ENCODE results near the gene CDKN3.
"Not testable (repeated sequence)": the region's sequence is repeated elsewhere in the genome, so short reads cannot be mapped to it uniquely, and the experiment has no call there.

The CDKN3 gene

DNA sequence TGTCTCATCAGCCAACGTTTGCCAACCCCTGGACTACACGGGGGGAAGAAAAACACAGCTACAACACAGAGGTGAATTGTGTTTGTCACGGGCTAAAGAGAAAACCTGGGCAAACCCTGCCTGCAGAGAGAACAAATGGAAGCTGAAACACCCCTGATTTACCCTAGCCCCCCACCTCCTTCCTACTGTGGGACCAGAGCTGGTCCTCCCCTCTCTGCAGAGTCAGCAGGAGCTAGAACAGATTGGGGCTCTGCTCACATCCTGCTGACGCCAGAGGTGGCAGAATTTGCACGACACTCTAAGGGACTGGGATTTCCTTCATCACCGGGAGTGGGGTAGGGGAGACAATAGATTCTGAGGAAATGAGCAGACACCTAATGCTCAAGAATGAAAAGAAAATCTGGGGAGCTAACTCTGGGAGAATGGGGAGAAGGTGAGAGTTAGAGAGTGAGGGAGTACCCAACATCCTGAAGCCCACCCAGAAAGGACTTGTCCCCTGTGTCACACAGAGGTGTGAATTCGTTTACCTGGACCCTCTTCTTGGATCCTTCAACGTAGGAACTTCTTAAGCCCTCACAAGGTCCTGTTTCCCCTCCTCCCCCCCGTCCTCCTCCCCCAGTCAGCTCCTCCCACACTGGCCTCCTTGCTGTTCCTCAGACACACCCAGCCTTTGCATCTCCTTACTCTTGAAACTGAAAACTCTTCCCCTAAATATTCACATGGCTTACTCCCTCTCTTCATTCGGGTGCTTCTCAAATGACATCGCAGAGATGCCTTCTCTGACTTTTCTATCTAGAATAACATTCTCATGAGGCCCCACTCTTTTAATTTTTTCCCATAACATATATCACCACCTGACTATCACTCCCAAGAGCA, 26.2 kb upstream of the CDKN3 start:
- no peak for DNase-seq

DNA sequence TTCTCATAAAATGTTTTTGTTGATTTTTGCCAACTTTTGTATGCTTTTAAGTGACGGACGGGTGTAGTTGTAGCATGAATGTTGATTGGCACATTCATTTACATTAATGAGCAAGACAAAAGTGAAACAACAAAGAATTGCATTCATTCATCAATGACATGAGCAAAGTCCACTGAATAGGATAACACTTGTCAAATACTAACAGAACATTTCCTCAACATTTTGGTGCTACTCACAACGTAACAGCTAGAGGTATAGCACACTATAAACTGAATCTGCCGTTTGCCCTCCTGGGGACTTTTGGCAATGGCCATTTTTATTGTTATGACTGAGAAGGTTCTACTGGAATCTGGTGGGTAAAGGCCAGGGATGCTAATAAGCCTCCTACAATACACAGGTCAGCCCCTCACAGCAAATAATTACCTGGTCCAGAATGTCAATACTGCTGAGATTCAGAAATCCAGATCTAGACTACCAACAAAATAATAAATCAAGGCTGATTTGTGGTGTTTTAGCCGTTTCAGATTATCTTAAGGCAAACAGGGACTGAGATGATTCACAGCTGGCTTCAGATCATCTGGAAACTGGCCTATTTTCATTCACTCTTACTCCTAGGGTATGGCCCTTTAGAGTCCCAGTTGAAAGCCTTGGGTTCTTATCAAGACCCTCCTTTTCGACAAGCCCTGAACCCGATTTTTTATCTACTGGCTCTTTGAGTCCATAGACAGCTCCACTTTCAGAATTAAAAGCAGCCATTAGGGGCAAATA, 22.5 kb upstream of the CDKN3 start:
- no peak for DNase-seq

DNA sequence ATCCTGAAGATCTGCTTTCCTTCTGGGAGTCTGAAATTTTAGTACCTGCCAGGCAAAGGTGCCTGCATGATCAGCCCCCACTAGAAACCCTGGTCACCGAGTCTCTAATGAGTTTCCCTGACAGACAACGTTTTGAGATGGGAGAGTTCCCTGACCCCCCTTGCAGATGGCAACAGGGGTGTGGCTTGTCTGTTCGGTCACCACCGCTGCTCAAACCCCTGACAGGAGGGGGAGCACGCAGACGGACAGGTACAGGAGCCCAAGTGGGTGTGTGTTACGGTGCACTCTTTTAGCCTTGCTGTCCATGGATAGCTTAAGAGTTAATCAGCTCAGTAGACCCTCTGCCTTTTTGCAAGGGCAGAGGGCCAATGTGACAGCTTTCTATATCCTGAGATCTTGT, 19.3 kb upstream of the CDKN3 start:
- no peak for DNase-seq

DNA sequence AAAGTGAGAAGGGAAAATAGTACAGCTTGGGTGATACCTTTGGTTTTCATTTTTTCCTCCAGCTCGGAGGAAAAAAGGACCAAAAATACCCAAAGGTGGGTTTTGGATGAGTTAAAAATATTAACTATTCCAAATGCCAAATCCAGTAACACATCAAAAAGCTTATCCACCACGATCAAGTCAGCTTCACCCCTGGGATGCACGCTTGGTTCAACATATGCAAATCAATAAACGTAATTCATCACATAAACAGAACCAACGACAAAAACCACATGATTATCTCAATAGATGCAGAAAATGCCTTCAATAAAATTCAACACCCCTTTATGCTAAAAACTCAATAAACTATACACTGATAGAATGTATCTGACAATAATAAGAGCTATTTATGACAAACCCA, 17.9 kb upstream of the CDKN3 start:
- DNase-seq = not testable (repeated sequence)

DNA sequence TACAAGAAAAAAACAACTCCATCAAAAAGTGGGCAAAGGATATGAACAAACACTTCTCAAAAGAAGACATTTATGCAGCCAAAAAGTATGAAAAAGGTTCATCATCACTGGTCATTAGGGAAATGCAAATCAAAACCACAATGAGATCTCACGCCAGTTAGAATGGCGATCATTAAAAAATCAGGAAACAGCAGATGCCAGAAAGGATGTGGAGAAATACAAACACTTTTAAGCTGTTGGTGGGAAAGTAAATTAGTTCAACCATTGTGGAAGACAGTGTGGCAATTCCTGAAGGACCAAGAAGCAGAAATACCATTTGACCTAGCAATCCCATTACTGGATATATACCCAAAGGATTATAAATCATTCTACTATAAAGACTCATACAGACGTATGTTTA, 16.2 kb upstream of the CDKN3 start:
- not testable (repeated sequence) for DNase-seq

DNA sequence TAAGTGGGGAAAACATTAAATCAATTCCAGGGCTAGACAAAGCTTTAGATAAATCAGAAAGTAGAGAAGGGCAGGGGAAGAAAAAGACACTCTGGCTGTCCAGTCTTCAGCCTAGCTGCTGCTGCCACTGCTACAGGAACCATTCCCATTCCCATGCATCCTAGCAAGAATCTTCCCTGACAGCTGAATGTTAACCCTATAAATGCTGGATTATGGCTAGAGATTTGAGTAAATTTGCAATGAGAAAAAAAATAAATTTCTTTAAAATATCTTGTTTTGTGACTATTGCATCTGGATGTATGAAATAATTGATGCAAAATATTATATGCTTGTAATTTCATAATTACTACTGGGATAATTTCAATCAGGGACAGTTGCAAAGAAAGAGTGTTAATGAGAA, 15.0 kb upstream of the CDKN3 start:
- DNase-seq = no peak

DNA sequence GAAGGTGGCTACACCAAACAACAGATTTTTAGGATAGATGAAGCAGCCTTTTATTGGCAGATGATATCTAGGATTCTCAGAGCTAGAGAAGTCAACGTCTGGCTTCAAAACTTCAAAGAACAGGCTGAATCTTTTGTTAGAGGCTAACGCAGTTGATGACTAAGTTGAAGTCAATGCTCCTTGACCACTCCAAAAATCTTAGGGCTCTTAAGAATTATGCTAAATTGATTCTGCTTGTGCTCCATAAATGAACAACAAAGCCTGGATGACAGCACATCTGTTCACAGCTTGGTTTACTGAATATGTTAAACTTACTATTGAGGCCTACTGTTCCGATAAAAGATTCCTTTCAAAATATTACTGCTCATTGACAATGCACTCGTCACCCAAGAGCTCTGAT, 13.0 kb upstream of the CDKN3 start:
- no peak for DNase-seq

DNA sequence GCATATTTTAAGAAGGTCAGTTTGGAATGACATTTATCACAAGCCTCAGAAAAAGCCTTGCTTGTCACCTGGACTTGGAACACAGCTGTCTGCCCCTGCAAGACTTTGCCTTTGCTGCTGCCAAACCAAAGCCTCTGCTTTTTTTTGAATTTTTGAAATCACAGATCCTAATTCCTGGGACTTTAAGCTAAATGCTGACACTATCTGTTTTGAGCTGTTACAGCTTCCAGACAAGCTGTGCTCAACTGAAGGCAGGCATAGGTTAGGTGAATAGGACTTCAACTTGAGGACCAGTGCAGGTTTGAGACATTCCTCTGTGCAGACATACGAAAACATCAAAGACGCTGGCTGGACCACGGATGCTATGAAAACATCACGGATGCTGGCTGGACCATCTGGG, 11.3 kb upstream of the CDKN3 start:
- DNase-seq = no peak

DNA sequence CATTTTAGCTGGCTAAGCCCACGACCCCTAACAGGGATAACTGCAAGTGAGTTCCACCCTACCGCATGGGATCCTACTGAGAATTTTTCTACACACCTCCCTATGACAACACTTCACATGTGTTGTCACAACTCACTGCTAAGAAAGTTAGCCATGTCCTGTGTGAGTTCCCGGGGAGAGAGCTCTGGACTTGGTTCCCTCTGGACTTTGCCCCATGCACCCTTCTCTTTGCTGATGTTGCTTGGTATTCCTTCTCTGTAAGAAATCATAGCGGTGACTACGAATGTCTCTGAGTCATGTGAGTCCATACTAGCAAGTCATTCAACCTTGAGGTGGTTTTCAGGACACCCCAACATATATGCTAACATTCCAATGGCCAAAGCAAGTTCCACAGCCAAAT, 9.5 kb upstream of the CDKN3 start:
- DNase-seq = no peak

DNA sequence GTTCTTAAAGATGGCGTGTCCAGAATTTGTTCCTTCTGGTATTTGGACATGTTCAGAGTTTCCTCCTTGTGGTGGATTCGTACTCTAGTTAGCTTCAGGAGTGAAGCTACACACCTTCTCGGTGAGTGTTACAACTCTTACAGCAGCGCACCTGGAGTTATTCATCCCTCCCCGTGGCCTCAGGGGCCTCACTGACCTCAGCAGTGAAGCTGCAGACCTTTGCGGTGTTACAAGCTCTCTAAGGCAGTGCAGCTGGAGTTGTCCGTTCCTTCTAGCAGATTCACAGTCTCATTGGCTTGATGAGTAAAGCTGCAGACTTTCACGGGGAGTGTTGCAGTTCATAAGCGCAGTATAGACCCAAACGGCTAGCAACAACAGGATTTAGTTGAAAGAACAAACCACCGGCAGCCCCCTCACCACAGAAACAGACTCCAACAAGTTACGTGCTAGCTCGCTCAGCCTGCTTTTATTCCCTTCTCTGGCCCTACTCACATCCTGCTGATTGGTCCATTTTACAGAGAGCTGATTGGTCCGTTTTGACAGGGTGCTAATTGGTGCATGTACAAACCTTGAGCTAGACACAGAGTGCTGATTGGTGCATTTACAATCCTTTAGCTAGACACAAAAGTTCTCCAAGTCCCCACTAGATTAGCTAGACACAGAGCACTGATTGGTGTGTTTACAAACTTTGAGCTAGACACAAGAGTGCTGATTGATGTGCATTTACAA, 4.5 kb upstream of the CDKN3 start:
- DNase-seq = no peak

DNA sequence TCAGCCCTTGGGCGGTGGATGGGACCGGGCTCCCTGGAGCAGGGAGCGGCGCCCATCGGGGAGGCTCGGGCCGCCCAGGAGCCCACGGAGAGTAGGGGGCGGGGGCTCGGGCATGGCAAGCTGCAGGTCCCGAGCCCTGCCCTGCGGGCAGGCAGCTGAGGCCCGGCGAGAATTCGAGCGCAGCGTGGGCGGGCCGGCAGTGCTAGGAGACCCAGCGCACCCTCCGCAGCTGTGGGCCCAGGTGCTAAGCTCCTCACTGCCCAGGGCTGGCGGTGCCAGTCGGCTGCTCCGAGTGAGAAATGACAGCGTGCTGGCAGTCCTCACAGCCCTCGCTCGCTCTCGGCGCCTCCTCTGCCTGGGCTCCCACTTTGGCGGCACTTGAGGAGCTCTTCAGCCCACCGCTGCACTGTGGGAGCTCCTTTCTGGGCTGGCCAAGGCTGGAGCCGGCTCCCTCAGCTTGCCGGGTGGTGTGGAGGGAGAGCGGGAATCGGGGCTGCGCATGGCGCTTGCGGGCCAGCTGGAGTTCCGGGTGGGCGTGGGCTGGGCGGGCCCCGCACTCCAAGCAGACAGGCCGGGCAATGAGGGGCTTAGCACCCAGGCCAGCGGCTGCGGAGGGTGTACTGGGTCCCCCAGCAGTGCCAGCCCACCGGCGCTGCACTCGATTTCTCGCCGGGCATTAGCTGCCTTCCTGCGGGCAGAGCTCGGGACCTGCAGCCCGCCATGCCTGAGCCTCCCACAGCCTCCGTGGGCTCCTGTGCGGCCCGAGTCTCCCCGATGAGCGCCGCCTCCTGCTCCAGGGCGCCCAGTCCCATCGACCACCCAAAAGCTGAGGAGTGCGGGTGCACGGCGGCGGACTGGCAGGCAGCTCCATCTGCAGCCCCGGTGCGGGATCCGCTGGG, 3.6 kb upstream of the CDKN3 start:
- DNase-seq = not testable (repeated sequence)

DNA sequence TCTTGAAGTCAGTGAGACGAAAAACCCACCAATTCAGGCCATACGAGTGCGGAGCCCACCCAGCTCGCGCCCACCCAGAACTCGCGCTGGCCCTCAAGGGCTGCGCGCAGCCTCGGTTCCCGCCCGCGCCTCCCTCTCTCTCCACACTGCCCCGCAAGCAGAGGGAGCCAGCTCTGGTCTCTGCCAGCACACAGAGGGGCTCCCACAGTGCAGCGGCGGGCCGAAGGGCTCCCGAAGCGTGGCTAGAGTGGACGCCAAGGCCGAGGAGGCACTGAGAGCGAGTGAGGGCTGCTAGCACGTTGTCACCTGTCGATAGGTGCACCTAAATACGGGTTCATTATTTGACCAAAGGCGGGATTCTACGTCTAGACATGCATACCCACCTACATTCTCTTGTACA, 2.2 kb upstream of the CDKN3 start:
- no peak for DNase-seq

DNA sequence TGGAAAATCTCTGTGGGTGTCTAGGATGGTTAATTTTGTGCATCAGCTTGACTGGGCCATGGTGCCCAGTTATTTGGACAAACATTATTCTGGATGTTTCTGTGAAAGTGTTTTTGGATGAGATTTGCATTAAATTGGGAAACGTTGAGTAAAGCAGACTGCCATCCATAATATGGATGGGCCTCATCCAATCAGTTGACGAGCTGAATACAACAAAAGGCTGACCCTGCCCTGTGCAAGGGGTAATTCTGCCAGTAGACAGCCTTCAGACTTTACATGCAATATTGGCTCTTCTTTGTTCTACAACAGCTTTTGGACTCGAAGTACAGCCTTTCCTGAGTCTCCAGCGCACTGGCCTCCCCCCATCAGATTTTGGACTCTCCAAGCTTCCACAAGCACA, 1.5 kb upstream of the CDKN3 start:
- DNase-seq = no peak

DNA sequence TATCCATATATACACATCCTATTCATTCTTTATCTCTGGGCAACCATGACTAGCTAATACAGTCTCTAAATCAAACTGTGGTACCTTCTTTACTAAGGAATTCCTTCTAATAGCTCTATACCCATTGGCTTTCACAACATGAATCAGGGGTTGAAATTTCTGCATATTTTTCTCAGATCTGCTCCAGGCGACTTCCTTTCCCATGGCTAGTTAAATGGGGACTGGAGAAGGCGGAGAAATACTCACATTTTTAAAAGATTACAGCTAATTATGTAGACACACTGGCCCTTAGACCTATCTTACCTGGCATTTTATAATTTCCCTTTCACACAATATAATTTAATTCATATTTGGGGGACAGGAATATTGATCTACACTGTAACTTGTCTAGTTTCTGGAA, 1.1 kb upstream of the CDKN3 start:
- DNase-seq = no peak

DNA sequence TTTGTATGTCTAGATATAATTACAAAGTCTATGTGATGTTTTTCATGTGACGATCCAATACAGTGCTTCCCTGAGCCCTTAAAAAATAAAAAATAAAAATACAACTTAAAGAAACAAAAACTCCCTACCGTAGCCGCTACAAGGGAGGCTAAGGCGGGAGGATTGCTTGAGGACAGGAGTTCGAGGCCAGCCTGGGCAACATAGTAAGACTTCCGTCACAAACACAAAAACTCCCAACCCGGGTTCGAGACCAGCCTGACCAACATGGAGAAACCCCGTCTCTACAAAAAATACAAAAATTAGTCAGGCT, 669 bp upstream of the CDKN3 start:
- no peak for DNase-seq

DNA sequence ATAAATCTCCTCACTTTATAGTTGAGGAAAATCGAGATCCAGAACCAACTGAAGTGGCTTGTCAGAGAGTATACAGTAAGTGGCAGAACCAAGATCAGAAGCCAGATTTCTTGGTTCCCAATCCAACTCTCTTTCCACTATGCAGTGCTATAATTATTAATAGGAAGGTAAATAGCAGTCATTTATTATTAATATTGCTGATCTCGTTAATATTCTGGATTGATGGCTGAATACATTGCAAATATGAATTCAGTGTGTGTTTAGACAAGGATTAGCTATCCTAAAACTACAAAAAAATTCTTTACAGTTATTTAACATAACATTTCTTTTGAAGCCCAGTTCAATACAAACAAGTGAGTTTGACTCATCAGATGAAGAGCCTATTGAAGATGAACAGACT, 2.8 kb downstream of the CDKN3 start:
- no peak for DNase-seq

DNA sequence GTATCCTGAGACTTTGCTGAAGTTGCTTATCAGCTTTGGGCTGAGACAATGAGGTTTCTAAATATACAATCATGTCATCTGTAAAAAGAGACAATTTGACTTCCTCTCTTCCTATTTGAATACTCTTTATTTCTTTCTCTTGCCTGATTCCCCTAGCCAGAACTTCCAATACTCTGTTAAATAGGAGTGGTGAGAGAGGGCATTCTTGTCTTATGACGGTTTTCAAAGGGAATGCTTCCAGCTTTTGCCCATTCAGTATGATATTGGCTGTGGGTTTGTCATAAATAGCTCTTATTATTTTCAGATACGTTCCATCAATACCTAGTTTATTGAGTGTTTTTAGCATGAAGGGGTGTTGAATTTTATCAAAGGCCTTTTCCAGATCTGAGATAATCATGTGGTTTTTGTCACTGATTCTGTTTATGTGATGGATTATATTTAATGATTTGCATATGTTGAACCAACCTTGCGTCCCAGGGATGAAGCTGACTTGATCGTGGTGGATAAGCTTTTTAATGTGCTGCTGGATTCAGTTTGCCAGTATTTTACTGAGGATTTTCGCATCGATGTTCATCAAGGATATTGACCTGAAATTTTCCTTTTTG, 6.7 kb downstream of the CDKN3 start:
- not testable (repeated sequence) for DNase-seq

DNA sequence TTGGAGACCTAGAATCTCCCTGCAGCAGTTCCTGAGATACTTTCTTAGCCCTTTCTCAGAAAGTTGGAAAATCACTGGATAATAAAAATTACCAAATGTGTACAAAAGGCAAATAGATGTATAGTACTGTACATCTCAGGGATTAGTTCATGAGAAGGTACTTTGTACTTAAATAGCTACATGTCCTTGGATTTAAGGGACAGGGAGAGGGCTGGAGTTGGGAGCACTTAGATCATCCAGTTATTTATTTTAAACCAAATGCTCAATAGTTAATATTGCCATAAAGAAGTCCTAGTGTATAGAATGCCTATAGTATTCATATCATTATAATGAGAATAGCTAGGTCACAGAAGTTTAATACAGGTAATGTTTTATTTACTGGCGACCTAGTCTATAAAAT, 13.4 kb downstream of the CDKN3 start:
- DNase-seq = no peak

DNA sequence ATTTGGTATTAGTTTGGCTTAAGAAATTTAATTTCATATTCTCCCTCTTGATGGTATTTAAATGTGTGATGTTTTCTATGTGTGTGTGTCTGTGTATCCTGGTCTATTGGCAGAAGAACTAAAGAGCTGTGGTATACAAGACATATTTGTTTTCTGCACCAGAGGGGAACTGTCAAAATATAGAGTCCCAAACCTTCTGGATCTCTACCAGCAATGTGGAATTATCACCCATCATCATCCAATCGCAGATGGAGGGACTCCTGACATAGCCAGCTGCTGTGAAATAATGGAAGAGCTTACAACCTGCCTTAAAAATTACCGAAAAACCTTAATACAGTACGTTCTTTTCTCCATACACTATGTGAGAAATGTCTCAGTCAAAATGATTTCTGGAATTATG, 14.6 kb downstream of the CDKN3 start:
- no peak for DNase-seq

DNA sequence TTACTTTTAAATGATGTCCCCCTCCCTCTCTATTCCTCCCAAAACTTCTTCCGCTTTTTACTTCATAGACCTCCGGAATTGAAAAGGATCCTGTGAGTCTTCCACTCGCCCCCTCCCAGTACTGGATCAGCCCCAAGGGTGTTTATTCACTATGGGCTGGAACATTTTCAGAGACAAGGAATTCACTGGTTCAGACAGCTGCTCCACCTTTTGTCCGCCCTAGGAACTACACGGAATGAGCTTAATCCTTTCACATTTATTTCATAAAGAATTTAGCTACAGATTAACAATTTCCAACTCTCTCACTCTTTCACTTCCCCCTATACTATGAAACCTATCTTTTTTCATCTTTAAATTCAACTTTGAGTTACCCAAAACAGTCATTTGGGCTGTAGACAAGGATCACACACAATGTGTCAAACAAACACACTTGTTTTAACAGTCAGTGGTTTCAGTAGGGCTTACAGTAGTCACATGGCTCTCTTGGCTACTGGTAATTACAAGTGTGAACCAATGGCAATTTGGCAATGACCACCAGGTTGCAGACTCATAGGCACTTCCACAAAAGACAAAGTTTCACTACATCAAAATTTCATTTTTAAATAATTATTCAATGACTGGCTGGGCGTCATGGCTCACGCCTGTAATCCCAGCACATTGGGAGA, 23.8 kb downstream of the CDKN3 start:
- DNase-seq = no peak

DNA sequence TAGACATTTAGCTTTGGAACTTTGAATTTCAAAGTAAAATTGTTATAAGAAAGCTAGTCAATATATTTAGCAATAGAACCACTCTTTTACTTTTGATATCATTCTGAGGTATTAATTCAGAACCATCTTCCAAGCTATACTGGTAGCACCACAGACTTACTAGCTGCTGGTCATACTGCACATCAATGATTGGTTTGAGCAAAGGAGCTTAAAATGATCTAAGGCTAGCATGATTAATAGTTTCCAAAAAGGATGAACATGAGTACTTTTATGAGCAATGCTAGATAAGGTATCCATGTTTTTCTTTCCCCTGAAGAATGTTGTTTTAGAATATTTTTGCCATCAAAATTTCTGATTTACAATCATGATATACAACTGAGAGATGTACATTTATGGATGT, 27.2 kb downstream of the CDKN3 start:
- DNase-seq = no peak

DNA sequence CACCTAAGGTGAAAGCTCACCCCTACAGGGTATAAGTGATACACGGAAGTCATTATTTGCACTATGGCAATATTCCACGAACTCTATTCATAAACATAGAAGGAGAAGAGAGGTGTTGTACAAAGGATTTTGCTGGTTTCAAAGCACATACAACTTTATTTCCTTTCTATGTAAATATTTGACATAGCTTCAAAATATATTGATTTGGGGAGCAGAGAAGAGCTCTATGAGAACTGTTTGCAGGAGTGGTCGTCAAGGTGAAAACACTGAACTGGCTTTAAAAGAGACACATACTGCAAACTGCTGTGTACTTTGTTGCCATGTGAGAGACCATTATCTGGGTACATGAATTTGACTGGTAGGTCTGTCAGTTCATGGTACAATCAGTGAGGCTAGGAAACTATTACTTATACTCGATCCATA, 27.7 kb downstream of the CDKN3 start:
- no peak for DNase-seq
